Activated CD8-positive, alpha-beta memory T cell treated with anti-CD3 and anti-CD28 coated beads for 1 hour (primary cell): ENCODE measurements around the gene BAIAP2.
"Not testable (repeated sequence)": the region's sequence is repeated elsewhere in the genome, so short reads cannot be mapped to it uniquely, and the experiment has no call there.

Experiments
- DNase-seq, 2 donors: peaks; one replicate each; pipeline ENCODE4 v3.0.0-alpha.2; 2020; ENCODE audit warnings: low read depth in 1 of 2; ENCODE audit errors: extremely low read depth in 1 of 2

Gene BAIAP2

DNA sequence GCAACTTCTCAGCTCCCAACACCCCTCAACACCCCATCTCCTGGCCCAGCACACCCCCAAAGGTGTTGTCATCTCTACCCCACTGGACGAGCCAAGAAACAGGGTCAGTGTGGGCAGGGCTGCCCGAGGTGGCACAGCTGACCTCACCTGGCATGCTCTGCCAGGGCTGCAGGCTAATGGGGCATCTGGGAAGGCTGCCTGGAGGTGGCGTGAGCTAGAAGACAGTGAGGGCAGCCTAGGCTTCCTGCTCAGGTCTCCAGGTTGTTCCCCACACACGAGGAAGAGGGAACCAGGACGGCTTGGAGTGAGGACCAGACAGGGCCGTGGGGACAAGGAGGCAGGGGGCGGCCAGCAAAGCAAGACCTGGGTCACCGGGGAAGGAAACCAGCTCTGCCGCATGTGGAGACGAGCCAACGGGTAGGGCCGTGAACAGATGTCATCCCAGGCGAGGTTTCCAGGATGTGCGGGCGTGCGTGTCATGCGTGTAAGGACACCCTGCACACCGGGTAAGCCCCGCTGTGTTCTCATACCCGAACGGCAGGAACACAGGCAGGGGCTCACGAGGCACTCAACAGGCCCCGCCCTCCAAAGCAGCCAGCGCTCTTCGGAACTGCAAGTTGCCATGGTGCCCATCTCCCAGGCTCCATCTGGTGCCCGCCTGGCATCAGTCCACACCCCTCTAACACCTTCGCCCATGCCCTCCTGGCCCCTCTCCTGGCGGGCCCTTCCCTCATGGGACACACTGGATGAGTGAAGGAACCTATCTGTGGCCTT, 100.7 kb downstream of the BAIAP2 start:
- no peak for DNase-seq

DNA sequence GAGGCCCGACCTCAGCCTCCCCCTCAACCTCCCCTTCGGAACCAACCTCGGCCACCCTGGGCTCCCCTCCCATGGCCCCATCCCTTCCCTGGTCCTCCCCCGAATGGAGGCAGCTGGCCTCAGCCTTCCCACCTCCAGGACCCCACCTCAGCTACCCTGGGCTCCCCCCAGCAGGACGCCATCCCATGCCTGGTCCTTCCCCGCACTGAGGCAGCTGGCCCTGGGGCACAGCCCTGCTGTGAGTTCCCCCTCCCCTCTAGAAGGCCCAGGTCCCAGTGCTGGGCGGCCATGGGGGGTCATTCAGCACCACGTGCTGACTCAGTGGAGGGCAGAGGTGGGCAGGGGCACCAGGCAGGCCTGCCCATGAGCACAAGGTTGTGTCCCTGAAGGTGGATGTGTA, 101.4 kb downstream of the BAIAP2 start:
- DNase-seq = no peak

DNA sequence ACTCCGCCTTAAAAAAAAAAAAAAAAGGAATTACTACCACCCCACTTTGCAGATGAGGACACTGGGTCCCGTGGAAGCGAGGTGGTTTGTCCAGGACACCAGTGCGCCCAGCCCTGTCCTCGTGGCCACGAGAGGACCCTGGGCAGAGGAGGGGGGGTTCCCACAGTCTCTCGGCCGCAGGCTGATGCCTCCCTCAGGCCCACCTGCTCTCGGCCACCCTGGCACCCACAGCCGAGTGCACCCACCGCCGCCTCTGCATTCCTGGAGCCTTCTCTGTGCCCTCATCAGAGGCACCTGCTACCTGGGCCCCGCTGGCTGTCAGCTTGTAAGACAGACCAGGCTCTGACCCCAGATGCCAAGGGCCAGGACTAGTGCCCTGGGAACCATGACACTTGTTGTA, 102.3 kb downstream of the BAIAP2 start:
- DNase-seq = no peak

DNA sequence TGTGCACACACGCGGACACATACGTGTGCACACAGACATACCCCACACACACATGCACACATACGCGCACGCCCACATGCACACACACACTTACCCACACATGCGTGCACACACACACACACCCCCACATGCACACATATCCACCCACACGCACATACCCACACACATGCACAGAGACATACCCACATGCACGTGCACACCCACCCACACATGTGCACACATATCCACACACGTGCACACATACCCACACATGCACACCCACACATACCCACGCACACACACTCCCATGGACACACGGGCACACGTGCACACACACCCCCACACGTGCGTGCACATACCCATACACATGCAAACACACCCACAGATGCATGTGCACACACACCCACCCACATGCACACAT, 103.1 kb downstream of the BAIAP2 start:
- no peak for DNase-seq

DNA sequence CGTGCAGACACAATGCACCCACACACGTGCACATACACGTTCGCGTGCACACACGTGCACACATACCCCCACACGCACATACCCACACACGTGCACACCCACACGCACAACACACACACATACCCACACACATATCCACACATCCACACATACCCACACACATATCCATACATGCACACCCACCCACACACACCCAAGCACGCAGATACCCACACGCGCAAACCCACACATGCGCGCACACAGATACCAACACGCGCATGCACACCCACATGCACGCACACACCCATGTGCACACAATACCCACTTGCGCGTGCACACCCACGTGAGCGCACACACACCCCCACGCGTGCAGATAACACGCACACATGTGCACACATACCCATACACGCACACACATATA, 103.5 kb downstream of the BAIAP2 start:
- no peak for DNase-seq

DNA sequence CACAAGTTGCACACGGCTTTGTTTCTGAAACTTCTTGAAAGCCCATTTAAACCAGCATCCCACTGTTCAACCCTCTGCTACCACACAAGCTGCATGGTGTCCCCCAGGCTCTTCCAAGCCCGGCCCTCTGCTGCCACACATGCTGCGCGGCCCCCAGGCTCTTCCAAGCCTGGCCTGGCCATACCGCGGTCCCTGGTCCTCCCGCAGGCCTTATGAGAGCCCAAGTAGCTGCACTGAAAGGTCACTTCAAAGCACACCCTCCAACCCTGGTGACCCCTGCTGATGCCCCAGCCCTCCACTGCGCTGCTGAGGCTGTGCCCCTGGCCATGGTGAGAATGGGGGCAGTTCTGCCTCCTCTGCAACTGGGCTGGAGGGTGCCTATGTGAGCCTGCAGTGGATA, 104.5 kb downstream of the BAIAP2 start:
- no peak for DNase-seq

DNA sequence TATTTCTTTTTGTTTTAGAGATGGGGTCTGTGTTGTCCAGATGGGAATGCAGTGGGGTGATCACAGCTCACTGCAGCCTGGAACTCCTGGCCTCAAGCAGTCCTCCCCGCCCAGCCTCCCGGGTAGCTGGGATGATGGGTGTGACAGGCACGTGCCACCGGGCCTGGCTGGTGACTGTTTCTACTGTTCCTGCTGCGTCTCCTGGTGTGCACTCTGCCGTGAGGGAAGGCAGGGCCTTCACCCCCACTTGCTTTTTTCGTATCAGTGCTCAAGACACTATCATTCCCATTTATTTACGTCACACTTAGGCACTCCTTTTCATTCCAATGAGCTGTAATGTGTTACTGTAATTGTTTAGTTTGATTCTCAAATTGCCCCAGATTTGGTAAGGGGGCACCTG, 105.1 kb downstream of the BAIAP2 start:
- DNase-seq = no peak

DNA sequence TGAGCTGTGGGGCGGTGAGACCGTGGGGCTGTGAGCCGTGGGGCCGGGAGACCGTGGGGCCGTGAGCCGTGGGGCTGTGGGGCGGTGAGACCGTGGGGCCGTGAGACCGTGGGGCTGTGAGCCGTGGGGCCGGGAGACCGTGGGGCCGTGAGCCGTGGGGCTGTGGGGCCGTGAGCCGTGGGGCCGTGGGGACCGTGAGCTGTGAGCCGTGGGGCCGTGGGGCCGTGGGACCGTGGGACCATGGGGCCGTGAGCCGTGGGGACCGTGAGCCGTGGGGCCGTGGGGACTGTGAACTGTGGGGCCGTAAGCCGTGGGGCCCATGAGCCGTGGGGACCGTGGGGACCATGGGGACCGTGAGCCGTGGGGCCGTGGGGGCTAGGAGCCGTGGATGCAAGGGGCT, 105.7 kb downstream of the BAIAP2 start:
- no peak for DNase-seq

DNA sequence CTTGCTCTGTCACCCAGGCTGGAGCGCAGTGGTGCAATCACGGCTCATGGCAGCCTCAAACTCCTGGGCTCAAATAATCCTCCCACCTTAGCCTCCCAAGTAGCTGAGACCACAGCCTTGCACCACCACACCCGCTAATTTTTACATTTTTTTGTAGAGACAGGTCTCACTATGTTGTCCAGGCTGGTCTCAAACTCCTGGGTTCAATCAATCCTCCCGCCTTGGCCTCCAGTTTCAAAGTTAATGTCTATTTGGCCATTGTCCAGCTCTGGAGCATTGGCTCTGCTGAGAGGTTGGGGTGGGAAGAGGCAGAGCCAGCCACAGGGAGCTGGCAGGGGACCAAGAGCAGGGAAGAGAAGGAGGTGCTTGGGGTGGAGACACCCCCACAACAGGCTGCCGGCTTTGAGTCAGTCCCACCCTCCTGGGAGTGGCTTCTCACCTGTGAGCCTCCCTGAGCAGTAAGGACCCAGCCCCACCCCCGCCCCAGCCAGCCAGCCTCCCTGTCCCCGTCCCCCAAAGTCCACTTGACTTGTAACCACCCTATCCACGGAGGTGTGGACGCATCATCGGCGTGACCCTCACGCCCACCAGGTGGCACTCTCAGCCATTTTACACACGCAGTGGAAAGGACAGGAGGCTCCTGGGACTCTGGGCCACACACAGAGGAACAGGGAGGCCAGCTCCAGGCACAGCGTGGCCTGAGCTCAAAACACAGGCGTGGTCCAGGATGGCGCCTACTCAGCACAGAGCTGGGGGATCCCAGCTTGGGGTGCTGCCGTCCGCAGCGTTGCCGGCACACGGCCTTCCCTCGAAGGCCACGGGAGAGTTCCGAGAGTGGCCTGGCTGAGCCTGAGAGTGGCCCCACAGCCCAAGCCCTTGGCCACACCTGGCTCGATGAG, 107.6 kb downstream of the BAIAP2 start:
- DNase-seq = peak in 1 of 2 donors; percentile 37

DNA sequence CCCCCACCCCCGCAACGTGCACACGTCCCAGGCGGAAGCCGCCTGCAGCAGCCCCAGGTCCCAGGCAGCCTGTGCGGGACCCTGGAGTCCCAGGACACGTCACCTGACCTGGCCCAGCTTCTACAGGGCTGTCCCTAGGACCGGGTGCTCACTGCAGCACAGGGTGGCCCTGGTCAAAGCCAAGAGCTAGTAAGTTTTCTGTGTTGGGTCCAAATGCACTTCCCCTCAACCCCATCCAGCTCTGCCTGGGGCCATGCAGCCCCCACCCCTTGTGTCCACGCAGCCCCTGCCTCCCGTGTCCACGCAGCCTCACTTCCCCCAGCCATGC, 108.2 kb downstream of the BAIAP2 start:
- DNase-seq = no peak

DNA sequence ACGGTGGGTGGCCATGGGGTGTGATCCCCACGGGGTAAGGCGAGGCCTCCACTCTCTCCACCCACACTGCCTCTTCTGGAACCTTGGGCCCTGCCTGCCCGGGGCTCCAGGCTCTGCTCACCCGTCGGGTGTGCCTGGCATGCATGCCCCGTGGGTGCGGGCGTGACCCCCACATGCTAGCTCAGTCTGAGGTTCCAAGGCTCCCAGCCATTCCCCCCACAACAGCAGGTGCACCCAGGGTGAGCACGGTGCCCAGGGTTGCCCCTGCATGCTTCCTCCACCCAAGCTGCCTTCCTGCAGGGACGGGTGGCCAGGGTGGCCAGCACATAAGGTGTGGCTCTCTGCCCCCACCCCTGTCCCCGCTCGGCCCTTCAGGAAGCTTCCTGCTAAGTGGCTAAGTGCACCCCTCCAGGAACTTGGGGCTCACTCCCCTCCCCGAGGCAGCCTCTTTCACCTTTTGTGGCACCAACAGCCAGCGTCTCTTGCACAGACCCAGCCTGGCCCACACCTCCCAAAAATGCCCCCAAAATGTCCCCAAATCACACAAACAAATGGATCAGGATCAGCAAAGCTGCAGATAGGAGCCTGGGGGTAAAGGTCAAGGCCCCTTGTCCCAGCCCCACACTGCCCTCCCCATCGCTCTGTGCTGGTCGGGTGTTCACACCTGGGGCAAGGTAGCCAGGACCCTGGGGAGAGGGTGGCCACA, 108.9 kb downstream of the BAIAP2 start:
- no peak for DNase-seq

DNA sequence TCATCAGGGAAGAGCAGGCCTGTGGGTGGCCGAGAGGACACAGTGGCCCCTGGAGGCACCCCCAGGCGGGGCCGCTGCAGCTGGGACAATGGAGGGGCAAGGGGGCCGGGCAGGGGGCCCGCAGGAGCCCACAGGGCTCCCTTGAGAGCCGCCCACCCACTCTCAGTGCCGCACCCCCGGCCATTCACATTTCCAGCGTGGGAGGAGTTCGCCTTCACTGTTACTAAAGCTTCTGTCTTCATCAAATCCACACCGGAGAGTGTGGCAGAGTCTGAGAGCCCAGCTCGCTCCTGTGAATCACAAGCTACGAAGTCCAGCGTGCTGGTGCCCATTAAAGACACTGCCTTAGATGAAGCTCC, 109.5 kb downstream of the BAIAP2 start:
- DNase-seq = no peak

DNA sequence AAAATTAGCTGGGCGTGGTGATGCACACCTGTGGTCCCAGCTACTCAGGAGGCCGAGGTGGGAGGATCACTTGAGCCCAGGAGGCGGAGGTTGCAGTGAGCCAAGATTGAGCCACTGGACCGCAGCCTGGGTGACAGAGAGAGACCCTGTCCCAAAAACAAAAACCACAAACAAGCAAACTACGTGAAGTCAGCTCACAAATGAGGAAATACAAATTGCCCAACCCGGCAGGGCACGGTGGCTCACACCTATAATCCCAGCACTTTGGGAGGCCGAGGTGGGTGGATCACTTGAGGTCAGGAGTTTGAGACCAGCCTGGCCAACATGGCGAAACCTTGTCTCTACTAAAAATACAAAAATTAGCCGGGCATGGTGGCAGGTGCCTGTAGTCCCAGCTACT, 111.3 kb downstream of the BAIAP2 start:
- DNase-seq = not testable (repeated sequence)

DNA sequence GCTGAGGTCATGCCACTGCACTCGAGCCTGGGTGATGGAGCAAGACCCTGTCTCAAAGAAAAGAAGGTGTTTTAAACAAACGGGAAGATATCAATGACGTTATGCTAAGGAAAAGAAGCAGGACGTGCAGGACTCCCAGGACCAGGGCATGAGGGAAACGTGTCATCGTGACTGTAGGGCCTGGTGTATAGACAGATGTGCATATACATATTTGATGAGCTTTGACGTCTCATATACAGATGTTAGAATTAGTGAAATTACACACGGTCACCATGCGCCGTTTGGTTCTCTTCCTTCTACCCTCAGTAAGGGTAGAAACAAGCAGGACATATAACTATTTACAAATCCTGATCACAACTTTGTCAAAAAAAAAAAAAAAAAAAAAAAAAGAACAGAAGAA, 112.8 kb downstream of the BAIAP2 start:
- DNase-seq = no peak

DNA sequence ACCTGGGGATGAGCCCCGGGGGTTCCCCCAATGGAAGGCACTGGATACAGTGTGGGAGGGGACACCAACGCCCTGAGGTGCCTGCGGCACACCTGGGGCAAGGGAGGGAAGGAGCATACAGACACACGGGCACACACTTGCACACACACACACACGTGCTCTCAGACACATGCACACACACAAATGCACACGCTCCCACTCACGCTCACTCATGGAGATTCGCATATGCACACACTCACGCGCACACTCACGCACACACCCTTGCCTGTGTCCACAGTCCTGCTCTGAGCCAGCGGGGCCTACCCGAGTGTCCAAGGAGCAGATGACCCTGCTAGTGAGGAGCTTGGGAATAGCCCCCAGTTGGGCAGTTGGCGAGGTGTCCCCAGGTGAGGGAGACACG, 113.6 kb downstream of the BAIAP2 start:
- no peak for DNase-seq

DNA sequence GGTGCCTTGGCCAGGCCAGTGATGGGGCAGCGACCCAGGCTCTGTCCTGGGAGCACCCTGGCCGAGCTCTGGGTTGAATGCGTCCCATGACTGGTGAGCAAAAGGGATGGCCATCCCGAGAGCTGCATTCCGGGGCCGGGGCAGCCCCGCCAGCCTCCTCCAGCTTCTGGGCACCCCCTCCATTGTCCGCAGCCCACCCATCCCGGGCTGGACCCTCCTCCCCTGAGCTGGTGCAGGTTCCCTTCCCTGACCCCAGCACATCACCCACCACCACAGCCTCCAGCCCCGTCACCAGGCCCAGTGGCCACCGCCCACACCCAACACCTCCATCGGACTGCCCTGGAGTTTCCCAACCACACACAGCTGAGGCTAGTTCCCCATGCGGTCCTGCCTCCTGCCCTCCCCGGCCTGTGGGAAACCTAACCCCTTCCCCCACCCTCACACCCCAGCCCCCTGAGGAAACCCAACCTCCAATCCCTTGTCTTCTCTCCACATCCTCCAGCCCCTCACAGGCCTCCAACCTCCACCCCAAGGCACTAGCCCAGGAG, 114.1 kb downstream of the BAIAP2 start:
- DNase-seq = no peak

DNA sequence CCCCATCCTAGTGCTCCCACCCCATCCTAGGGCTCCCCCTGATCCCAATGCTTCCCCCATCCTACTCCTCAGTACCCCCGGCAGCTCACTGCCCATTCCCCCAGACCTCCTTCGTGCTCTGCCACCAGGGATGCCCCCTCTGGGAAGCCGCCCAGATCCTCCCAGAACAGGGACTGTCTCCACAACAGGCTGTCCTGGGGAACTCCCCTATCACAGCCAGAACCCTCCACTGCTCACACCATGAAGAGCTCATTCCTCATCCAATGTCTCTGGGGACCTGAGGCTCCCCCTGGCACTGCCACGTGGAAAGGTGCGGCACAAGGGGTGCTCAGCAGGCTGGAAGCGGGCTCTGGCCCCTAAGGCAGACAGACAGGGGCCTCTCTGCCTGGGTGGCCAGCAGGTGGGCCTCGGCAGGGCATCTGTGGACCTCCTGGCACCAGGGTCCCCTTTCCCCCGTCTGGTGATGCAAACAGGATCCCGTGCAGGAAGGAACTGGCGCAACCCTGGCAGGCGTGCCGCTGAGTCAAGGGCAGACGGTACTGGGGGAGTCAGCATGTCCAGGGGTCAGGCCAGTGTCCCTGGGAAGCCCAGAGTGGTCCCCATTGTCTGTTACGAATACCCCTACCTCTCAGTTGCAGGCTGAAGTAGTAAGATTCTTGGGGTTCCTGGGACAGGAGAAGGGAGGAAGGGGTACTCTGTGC, 115.6 kb downstream of the BAIAP2 start:
- DNase-seq = no peak

DNA sequence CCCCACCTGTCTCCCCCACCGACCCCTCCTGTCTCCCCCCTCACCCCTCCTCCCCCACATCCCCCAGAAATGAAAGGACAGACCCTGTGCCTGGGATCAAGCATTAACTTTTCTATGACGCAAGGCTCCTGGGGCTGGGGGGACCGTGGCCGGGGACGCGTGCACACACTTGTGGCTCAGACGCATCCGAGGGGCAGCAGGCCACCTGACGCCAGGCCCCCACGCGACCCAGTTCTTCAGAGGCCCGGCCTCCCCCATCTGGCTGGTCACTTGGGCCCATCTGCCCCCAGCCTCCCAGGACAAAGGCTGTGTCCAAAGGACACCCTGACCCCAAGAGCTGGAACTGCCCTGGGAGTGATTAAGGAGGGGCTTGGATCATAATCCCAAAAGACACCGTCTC, 116.3 kb downstream of the BAIAP2 start:
- DNase-seq = no peak

DNA sequence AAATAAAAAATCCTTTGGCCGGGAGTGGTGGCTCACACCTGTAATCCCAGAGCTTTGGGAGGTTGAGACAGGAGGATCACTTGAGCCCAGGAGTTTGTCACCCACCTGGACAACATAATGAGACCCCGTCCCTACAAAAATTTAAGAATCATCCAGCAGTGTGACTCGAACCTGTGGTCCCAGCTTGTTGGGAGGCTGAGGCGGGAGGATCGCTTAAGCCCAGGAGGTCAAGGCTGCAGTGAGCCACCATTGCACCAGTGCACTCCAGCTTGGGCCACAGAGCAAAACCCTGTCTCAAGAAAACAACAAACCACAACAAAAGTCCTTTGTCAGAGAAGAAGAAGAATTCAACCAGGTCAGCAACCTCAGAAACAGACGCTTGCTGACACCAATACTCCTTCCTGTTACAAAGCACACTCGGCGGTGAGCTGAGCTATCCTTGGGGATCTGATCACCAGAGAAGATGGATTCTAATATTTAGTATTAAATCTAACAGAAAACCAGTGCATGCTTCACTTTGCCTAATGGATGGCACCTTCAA, 117.4 kb downstream of the BAIAP2 start:
- DNase-seq = no peak

DNA sequence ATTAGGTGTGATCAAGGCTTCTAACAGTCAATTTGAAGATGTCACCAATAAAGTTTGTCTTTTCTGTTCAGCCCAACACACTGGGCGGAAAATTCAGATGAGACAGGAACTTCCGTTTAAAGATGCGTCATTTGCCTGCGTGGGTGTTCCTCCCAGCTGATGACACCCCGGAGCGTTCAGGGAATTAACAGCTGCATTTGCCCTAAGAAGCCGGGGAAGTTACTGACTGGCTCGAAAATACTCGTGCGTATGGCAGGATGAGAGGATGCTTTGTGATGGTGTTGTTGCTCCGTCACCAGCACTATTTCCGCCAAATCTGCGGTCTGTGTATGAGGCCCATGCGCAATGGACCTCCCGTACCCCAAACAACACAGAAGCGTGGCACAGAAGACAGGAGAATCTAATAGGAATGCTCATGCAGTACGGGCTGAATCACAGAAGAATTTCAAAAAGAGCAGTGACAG, 118.4 kb downstream of the BAIAP2 start:
- no peak for DNase-seq

DNA sequence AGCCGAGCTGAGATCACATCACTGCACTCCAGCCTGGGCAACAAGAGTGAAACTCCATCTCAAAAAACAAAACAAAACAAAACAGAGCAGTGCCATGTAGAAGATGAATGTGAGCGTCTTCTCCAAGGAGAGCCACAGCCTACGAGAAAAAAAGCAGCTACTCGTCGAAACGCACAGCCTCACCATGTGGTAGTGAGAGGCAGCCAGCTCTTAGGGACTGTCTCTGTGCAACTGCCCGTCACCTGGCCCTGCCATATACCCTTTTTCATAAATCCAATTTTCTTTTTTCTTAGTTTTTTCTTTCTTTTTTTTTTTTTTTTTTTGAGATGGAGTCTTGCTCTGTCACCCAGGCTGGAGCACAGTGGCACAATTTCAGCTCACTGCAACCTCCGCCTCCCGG, 119.1 kb downstream of the BAIAP2 start:
- not testable (repeated sequence) for DNase-seq
